ENCODE measurements around the gene CD163.

Gene CD163

DNA sequence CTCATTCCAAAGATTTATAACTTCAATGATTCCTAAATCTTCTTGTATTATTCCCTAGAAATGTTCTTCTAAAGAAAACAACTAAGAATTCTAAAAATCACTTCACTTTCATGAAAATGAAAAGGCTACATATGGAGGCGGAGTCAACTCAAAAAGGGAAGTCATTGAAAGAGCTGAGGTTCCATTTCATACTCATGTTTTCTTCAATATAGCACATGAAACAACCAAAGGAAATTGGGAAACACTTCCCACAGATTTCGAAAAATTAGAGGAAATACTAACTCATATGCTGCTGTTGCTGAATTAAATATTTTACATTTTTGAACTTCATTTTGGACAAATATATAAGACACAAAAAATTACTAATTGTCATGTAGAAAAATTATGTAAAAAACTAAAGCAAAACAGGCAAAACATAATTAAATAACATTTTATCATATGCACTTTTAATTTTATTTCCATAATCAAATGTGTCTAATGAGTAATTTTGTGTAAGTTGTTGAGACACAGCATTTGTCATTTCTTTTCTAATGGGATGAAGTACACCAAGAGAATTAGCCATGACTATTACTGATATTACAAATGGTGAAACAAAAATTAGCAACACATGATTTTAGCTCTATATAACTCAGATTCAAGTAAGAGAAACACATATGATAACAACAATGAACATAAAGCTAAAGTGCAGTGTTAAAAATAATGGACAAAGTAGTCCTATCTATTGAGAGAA is at the start of gene CD163:
Gene CD163, minus strand, starts transcription at position 92 of the 730 bp plus-strand sequence. Its CDS starts 87 bp downstream, at position 5.
- TF ChIP-seq, protein P1, sequence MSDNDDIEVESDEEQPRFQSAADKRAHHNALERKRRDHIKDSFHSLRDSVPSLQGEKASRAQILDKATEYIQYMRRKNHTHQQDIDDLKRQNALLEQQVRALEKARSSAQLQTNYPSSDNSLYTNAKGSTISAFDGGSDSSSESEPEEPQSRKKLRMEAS (IDR thresholded peaks at IDR 0.05), result no peak
- TF ChIP-seq, protein P2, sequence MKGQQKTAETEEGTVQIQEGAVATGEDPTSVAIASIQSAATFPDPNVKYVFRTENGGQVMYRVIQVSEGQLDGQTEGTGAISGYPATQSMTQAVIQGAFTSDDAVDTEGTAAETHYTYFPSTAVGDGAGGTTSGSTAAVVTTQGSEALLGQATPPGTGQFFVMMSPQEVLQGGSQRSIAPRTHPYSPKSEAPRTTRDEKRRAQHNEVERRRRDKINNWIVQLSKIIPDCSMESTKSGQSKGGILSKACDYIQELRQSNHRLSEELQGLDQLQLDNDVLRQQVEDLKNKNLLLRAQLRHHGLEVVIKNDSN (IDR thresholded peaks at IDR 0.05), result no peak
- TF ChIP-seq YY1 (IDR thresholded peaks at IDR 0.05; ENCODE audit: low read depth) (no peak), ZBTB7A (IDR thresholded peaks at IDR 0.05; ENCODE audit: low read depth) (no peak), EGR1 (IDR thresholded peaks at IDR 0.05) (no peak), RAD21 (IDR thresholded peaks at IDR 0.05; ENCODE audit: low read depth) (no peak), TAF1 (IDR thresholded peaks at IDR 0.05; ENCODE audit: low read depth) (no peak), CEBPB (IDR thresholded peaks at IDR 0.05) (no peak), FOXM1 (IDR thresholded peaks at IDR 0.05; ENCODE audit: borderline replicate concordance, low read depth) (no peak), TCF12 (IDR thresholded peaks at IDR 0.05; ENCODE audit: low read depth) (no peak), NFIC (IDR thresholded peaks at IDR 0.05) (no peak), TEAD4 (IDR thresholded peaks at IDR 0.05) (no peak), EP300 (IDR thresholded peaks at IDR 0.05; ENCODE audit: borderline replicate concordance) (no peak), CREB1 (IDR thresholded peaks at IDR 0.05; ENCODE audit: low read depth) (no peak)
- TF ChIP-seq, protein P3, sequence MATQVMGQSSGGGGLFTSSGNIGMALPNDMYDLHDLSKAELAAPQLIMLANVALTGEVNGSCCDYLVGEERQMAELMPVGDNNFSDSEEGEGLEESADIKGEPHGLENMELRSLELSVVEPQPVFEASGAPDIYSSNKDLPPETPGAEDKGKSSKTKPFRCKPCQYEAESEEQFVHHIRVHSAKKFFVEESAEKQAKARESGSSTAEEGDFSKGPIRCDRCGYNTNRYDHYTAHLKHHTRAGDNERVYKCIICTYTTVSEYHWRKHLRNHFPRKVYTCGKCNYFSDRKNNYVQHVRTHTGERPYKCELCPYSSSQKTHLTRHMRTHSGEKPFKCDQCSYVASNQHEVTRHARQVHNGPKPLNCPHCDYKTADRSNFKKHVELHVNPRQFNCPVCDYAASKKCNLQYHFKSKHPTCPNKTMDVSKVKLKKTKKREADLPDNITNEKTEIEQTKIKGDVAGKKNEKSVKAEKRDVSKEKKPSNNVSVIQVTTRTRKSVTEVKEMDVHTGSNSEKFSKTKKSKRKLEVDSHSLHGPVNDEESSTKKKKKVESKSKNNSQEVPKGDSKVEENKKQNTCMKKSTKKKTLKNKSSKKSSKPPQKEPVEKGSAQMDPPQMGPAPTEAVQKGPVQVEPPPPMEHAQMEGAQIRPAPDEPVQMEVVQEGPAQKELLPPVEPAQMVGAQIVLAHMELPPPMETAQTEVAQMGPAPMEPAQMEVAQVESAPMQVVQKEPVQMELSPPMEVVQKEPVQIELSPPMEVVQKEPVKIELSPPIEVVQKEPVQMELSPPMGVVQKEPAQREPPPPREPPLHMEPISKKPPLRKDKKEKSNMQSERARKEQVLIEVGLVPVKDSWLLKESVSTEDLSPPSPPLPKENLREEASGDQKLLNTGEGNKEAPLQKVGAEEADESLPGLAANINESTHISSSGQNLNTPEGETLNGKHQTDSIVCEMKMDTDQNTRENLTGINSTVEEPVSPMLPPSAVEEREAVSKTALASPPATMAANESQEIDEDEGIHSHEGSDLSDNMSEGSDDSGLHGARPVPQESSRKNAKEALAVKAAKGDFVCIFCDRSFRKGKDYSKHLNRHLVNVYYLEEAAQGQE (IDR thresholded peaks at IDR 0.05; ENCODE audit: low read depth), result no peak

DNA sequence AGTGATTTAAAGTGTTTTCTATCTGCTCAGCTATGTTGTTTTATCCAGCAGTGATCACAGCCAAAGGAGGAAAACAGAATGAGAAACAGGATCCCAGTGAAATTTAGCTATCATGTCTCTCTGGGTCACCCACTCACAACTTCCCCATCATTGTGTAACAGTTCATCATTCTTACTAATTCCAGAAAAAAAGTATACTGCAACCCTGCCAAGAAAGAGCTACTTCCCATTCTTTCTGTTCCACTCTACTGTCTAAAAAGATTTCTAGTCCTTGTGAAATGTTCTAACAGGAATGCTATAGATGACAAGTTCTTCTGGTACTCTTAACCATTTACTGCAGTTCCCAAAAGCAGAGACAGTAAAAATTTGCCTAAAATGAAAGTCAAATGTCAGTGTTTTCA is 39.2 kb upstream of the CD163 start:
- TF ChIP-seq EP300 (IDR thresholded peaks at IDR 0.05; ENCODE audit: borderline replicate concordance) (no peak), TEAD4 (IDR thresholded peaks at IDR 0.05) (no peak), YY1 (IDR thresholded peaks at IDR 0.05; ENCODE audit: low read depth) (no peak), CREB1 (IDR thresholded peaks at IDR 0.05; ENCODE audit: low read depth) (no peak), FOXM1 (IDR thresholded peaks at IDR 0.05; ENCODE audit: borderline replicate concordance, low read depth) (no peak), RAD21 (IDR thresholded peaks at IDR 0.05; ENCODE audit: low read depth) (no peak), TAF1 (IDR thresholded peaks at IDR 0.05; ENCODE audit: low read depth) (no peak)
- TF ChIP-seq, protein P2 (IDR thresholded peaks at IDR 0.05), result no peak
- TF ChIP-seq, protein P3 (IDR thresholded peaks at IDR 0.05; ENCODE audit: low read depth), result no peak
- TF ChIP-seq, protein P1 (IDR thresholded peaks at IDR 0.05), result no peak

DNA sequence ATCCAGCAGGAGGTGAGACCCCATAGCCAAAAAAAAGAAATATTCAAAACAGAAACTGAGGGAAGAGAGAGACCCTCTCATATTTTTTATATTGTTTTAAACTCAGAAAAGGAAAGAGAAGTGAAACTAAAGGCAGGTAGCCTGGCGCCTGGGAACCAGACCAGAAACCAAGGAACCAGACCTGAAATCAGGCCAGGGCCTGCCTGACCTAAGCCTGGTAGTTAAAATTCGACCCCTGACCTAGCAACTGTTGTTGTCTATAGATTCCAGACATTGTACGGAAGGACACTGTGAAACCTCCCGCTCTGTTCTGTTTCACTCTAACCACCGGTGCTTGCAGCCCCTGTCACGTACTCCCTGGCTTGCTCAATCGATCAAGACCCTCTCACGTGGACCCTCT is 38.5 kb upstream of the CD163 start:
- no peak for TF ChIP-seq EGR1 (IDR thresholded peaks at IDR 0.05)
- no peak for TF ChIP-seq TAF1 (IDR thresholded peaks at IDR 0.05; ENCODE audit: low read depth)

DNA sequence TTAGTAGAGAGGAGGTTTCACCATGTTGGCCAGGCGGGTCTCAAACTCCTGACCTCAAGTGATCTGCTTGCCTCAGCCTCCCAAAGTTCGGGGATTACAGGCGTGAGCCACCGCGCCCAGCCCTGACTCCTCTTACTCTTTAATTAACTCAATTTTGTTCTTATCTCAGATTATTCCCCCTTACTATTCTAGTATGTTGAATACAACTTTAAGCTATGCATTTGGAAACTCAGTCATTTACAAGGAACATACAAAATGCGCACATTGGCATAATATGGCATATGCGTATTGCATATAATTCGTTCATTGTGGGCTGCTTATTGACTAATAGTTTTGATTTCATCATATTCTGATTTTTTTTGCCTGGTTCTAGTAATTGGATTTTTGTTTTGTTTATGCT is 10.8 kb upstream of the CD163 start:
- TF ChIP-seq CEBPB (IDR thresholded peaks at IDR 0.05) (no peak), TCF12 (IDR thresholded peaks at IDR 0.05; ENCODE audit: low read depth) (no peak), YY1 (IDR thresholded peaks at IDR 0.05; ENCODE audit: low read depth) (no peak), EGR1 (IDR thresholded peaks at IDR 0.05) (no peak), RAD21 (IDR thresholded peaks at IDR 0.05; ENCODE audit: low read depth) (no peak), FOXM1 (IDR thresholded peaks at IDR 0.05; ENCODE audit: borderline replicate concordance, low read depth) (no peak), NFIC (IDR thresholded peaks at IDR 0.05) (no peak), CREB1 (IDR thresholded peaks at IDR 0.05; ENCODE audit: low read depth) (no peak)
- TF ChIP-seq, protein P3 (IDR thresholded peaks at IDR 0.05; ENCODE audit: low read depth), result no peak
- TF ChIP-seq, protein P2 (IDR thresholded peaks at IDR 0.05), result no peak
